ENCODE measurements around the gene ZBTB7A.

ZBTB7A gene

GRCh38 chr19:4094291-4094690, 27.6 kb upstream of the ZBTB7A start:
- no peak for DNase-seq (ENCODE audit: low spot score)

- no peak for DNase-seq (ENCODE audit: low spot score)
Measured at GRCh38 chr19:4093643-4094175, 27.0 kb upstream of the ZBTB7A start.

GRCh38 chr19:4090356-4091220, 23.9 kb upstream of the ZBTB7A start:
- DNase-seq (ENCODE audit: low spot score) = no peak

GRCh38 chr19:4089946-4090345, 23.2 kb upstream of the ZBTB7A start:
- DNase-seq (ENCODE audit: low spot score) = no peak

GRCh38 chr19:4089400-4089908, 22.8 kb upstream of the ZBTB7A start:
- no peak for DNase-seq (ENCODE audit: low spot score)

DNA sequence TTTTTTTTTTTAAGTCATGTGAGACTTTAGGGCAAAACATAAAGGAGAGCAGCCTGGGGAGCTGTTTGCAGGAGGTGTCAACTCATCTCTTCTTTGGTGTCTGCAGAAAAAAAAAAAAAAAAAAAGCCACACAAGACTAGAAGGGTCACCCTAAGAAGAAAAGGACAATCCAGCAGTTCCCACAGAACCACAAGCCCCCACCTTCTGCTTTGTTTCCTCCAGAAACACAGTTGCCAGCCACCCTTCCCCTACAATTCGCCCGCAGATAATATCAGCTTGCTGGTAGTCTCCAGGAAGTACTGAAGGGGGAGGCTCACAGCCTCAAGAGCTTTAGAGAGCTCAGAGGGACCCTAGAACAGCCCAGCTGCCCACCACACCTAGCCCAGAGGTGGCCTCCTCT, 22.3 kb upstream of the ZBTB7A start:
- DNase-seq (ENCODE audit: low spot score) = no peak

DNA sequence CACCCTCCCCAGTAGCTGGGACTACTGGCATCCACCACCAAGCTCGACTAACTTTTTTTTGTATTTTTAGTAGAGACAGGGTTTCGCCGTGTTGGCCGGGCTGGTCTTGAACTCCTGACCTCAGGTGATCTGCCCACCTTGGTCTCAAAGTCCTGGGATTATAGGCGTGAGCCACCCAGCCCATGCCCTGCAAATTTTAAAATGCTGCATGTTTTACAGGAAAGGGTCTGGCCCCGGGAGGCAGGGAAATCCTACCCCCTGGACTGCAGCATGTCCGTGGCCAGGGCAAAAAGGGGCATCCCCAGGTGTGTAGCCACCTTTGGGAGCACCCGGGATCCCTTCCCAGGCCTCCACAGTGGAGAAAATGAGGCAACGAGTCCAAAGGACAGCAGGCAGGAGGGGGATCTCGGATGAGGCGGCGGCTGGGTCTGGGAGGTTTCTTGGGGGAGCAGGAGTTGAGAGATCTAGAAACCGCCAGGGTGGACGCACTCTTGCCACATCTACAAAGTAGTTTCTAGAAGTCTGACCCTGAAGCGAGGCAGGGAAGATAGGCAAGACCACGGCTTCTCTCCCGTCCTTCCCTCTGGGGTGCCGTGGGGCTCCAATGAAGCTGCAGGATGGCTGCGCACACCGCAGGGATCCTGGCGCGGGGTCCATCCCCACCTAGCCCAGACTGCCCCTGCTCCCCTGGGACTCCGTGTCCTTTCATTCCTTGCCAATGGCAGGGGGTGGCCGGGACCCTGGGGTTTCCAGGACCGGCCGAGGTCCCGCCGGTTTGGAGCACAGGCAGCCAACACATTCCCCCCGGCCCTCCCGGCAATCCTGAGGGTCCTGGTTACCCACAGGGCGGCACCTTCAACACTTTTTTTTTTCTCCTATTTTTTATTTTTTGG, 21.3 kb upstream of the ZBTB7A start:
- DNase-seq (ENCODE audit: low spot score) = no peak

DNA sequence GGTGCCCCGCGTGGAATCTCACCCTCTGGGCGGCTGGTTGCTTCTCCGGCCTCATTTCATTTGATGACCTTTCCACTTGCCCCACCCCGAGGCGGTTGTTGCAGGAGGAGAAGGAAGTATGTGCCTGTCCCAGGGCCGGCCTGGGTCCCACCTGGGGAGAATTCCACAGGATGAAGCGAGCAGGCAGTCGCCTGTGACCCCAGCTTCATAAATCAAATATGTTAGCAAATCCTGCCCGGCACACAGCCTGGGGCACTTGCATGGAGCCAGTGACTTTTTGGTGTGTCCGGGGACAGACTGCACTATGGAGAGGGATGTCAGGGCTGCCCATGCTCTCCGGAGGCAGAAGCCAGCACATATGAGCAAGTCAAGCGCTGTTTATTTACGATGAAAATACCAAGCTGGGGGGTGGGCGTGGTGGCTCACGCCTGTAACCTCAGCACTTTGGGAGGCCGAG, 19.7 kb upstream of the ZBTB7A start:
- DNase-seq (ENCODE audit: low spot score) = no peak

- DNase-seq (ENCODE audit: low spot score) = no peak
Measured at GRCh38 chr19:4084547-4084877, 17.8 kb upstream of the ZBTB7A start.

- no peak for DNase-seq (ENCODE audit: low spot score)
Measured at GRCh38 chr19:4083677-4084546, 17.2 kb upstream of the ZBTB7A start.

DNA sequence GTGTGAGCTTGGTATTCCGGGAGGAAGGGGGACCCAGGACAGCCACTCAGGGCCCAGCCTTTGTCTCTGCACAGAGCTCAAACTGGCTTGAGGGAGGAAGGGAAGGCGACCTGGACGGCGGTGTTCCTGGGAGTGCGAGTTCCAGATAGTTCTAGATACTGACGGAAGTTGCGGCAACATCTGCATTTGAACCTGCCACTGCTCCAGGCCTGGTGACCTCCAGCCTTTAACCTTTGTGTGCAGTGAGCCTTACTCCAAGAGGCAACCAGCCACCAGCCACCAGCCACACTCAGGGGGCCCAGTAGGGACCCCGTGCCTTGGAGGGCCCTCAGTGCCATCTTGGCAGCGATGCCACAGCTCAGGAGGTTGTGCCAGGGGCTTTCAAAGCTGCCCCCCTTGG, 15.5 kb upstream of the ZBTB7A start:
- no peak for DNase-seq (ENCODE audit: low spot score)

GRCh38 chr19:4081441-4082129, 14.9 kb upstream of the ZBTB7A start:
- DNase-seq (ENCODE audit: low spot score) = no peak

DNA sequence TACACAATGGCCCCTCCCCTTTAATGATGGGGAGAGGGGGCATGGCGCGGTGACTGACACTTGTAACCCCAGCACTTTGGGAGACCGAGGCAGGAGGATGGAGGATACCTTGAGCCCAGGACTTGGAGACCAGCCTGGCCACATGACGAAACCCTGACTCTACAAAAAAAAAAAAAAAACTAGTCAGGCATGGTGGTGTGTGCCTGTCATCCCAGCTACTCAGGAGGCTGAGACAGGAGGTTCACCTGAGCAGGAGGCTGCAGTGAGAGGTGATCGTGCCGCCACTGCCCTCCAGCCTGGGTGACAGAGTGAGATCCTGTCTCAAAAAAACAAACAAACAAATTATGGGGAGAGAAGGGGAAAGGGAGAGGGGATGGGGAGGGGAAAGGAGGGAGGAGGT, 13.8 kb upstream of the ZBTB7A start:
- no peak for DNase-seq (ENCODE audit: low spot score)

- no peak for DNase-seq (ENCODE audit: low spot score)
Measured at GRCh38 chr19:4077800-4078684, 11.3 kb upstream of the ZBTB7A start.

DNA sequence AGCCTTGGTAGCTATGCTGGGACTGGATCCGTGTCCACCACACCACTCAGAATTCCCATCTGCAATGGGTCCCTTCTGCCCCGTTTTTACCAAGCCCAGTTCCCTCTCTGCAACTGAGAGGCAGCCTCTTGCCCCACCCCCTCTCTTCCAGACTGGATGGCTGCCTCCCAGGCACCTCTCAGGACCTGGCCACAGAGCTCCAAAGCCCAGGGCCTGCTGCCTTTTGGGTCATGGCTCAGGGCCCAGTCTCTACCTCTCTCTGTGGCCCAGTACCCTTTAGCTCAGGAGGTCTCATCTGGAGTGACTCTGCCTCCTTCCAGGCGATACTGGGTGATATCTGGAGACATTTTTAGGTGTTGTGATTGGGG, 10.3 kb upstream of the ZBTB7A start:
- DNase-seq (ENCODE audit: low spot score) = no peak

- no peak for DNase-seq (ENCODE audit: low spot score)
Measured at GRCh38 chr19:4075373-4075772, 8.7 kb upstream of the ZBTB7A start.

- no peak for DNase-seq (ENCODE audit: low spot score)
Measured at GRCh38 chr19:4071610-4072009, 4.9 kb upstream of the ZBTB7A start.

GRCh38 chr19:4069331-4069959, 2.7 kb upstream of the ZBTB7A start:
- DNase-seq (ENCODE audit: low spot score) = no peak

Data from COLO829 (cell line).